K562 (cell line): ENCODE measurements around the gene NRG2. TPM values are rescaled to one million over a fixed set of nuclear protein-coding genes. Genes with fewer than 3 reads are reported as not detected.

Source experiments
- E2F3 ChIP-seq: fragments of 250-450 bp; sonication (Bioruptor Pico); IDR thresholded peaks from 2 replicates; pipeline ENCODE4 v1.4.0; 2020; ENCODE audit warnings: mild to moderate bottlenecking
- GATAD2B ChIP-seq: fragments of 450-650 bp; IDR thresholded peaks from 2 replicates; pipeline ENCODE4 v1.6.1; 2017; ENCODE audit warnings: mild to moderate bottlenecking, borderline replicate concordance
- MAFG ChIP-seq: fragments of 450-650 bp; conservative IDR thresholded peaks from 2 replicates; pipeline ENCODE4 v1.6.1; 2016; ENCODE audit warnings: missing genetic modification characterization, missing compliant biosample characterization
- NONO ChIP-seq, 2 experiments: fragments of 200-400 bp in 1 of 2; fragments of 450-650 bp in 1 of 2; formaldehyde crosslinking in 1 of 2; IDR thresholded peaks; 2 replicates each; pipeline ENCODE4 v1.6.1; 2017; ENCODE audit warnings: low read depth in 2 of 2, mild to moderate bottlenecking in 2 of 2, moderate library complexity in 2 of 2, low read length in 1 of 2
- NR2F6 ChIP-seq: fragments of 450-650 bp; formaldehyde crosslinking; IDR thresholded peaks from 2 replicates; pipeline ENCODE4 v1.4.0; 2020; ENCODE audit warnings: mild to moderate bottlenecking
- RBM22 ChIP-seq: fragments of 200-400 bp; formaldehyde crosslinking; IDR thresholded peaks from 2 replicates; pipeline ENCODE4 v1.6.1; 2018; ENCODE audit warnings: low read length, low read depth; ENCODE audit not compliant: poor library complexity, severe bottlenecking
- ZBTB49 ChIP-seq: sonication (generic); formaldehyde crosslinking; IDR thresholded peaks from 2 replicates; pipeline ENCODE4 v1.8.0; 2022; ENCODE audit warnings: missing genetic modification reagents, mild to moderate bottlenecking, borderline replicate concordance
- ZNF184 ChIP-seq: sonication (generic); formaldehyde crosslinking; IDR thresholded peaks from 2 replicates; pipeline ENCODE4 v1.5.0; 2020; ENCODE audit warnings: missing genetic modification reagents
- ZNF398 ChIP-seq: fragments of 250-450 bp; sonication (Bioruptor Pico); IDR thresholded peaks from 2 replicates; pipeline ENCODE4 v1.8.0; 2021; ENCODE audit warnings: moderate library complexity, mild to moderate bottlenecking, inconsistent platforms
- polyA plus RNA-seq, 8 experiments: library from polyadenylated mRNA; depleted of rRNA in 4 of 8; stranded (reverse) in 5 of 8; unstranded in 3 of 8; fragments of >200 nt; fragmentation: Nextera tagmentation in 2 of 8; fragmentation: Illumina TruSeq in 1 of 8; extraction: Ambion mirVana in 2 of 8; extraction: Trizol in 1 of 8; gene quantifications; 2 replicates each; pipeline versions ENCODE4 v1.2.1 to v1.2.3, GENCODE V29; 2011 to 2014; ENCODE audit warnings: inconsistent platforms in 1 of 8, missing spikeins in 1 of 8
- total RNA-seq, 7 experiments: library from RNA; depleted of rRNA in 6 of 7; stranded (reverse); fragments of >200 nt in 6 of 7; fragmentation: Illumina TruSeq in 2 of 7; extraction: Trizol in 2 of 7; gene quantifications; 2 replicates each; pipeline versions ENCODE4 v1.2.1 to v1.2.3, GENCODE V29; 2011 to 2021; ENCODE audit warnings: low replicate concordance in 1 of 7

The NRG2 gene
- total and polyA plus RNA-seq, 9 of the 15 experiments (the other 6 are each of a cell fraction or from before 2014, with no cell fraction given), result not detected

DNA sequence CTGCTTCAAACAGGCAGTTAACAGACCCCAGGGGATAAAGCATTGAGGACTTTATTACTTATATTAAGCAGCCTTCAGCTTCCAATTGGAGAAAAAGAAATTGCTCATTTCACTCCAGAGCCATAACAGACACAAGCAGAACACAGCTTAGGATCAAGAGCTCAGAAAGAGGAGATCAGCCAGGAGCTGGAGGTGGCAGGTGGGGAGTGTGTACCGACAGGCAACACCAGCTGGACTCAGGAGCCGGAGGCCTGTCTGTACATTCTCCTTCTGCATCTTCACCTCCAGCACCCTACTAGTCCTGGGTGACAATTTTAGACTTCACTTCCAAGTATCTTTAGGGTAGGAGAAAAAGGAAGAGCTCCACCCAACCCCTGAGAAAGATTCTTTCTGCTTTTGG, 35.8 kb downstream of the NRG2 start (continued):
- TF ChIP-seq MAFG (tag), result no peak
- TF ChIP-seq GATAD2B, result no peak
- TF ChIP-seq ZBTB49 (CRISPR knock-in tag), result no peak
- TF ChIP-seq RBM22, result no peak
- no peak for TF ChIP-seq ZNF184 (CRISPR knock-in tag)
- TF ChIP-seq NONO (IDR thresholded peaks at IDR 0.05; ENCODE audit: low read depth in 2 of 2, low read length in 1 of 2), result no peak
- TF ChIP-seq E2F3 (CRISPR knock-in tag), result no peak
- no peak for TF ChIP-seq ZNF398 (CRISPR knock-in tag)
- no peak for TF ChIP-seq NR2F6 (CRISPR knock-in tag)
